ELR (cell line): ENCODE results near the gene ADGRG1.

ENCODE experiments used
- DNase-seq: peaks from one replicate; pipeline ENCODE4 v3.0.0-alpha.2; 2015; ENCODE audit warnings: low read depth

ADGRG1 gene

GRCh38 chr16:57648581-57649442 lies 20.4 kb downstream of the ADGRG1 start:
- DNase-seq, result peak; percentile 87

- DNase-seq, result no peak
These were observed 21.0 kb downstream of the ADGRG1 start for GRCh38 chr16:57649443-57649751.

- no peak for DNase-seq
These were observed 21.4 kb downstream of the ADGRG1 start for GRCh38 chr16:57649846-57650245.

- DNase-seq, result no peak
These were observed 23.2 kb downstream of the ADGRG1 start for GRCh38 chr16:57651344-57652333.

GRCh38 chr16:57652695-57653471 lies 24.5 kb downstream of the ADGRG1 start:
- DNase-seq, result no peak

GRCh38 chr16:57653936-57654335 lies 25.5 kb downstream of the ADGRG1 start:
- DNase-seq, result no peak

- DNase-seq, result no peak
These were observed 28.0 kb downstream of the ADGRG1 start for GRCh38 chr16:57656342-57656955.

- DNase-seq, result no peak
These were observed 28.8 kb downstream of the ADGRG1 start for GRCh38 chr16:57657228-57657627.

GRCh38 chr16:57658130-57658877 lies 29.9 kb downstream of the ADGRG1 start:
- no peak for DNase-seq

- DNase-seq, result no peak
These were observed 30.6 kb downstream of the ADGRG1 start for GRCh38 chr16:57658878-57659674.

- DNase-seq, result no peak
These were observed 32.5 kb downstream of the ADGRG1 start for GRCh38 chr16:57660715-57661463.

GRCh38 chr16:57661510-57661909 lies 33.1 kb downstream of the ADGRG1 start:
- DNase-seq, result no peak

GRCh38 chr16:57661936-57662906 lies 33.8 kb downstream of the ADGRG1 start:
- DNase-seq, result no peak

- no peak for DNase-seq
These were observed 35.0 kb downstream of the ADGRG1 start for GRCh38 chr16:57663436-57663835.

GRCh38 chr16:57663917-57664661 lies 35.7 kb downstream of the ADGRG1 start:
- peak; percentile 40 for DNase-seq

- no peak for DNase-seq
These were observed 36.2 kb downstream of the ADGRG1 start for GRCh38 chr16:57664662-57665025.

GRCh38 chr16:57665541-57665940 lies 37.1 kb downstream of the ADGRG1 start:
- no peak for DNase-seq
